Measurements from ENCODE around the gene TRIM25.

- TF ChIP-seq POLR2AphosphoS5 (IDR thresholded peaks at IDR 0.05; ENCODE audit: low read depth, low read length) (no peak), CTCF (IDR thresholded peaks at IDR 0.05) (peak; percentile 94), TAF1 (IDR thresholded peaks at IDR 0.05; ENCODE audit: borderline replicate concordance, low read depth, low read length) (no peak), USF2 (IDR thresholded peaks at IDR 0.05; ENCODE audit: borderline replicate concordance, low read depth, low read length) (no peak), EZH2phosphoT487 (IDR thresholded peaks at IDR 0.05; ENCODE audit: borderline replicate concordance, low read depth) (no peak), RFX5 (IDR thresholded peaks at IDR 0.05; ENCODE audit: low read length) (no peak), IRF3 (IDR thresholded peaks at IDR 0.05; ENCODE audit: low read depth, low read length) (no peak), MEF2A (IDR thresholded peaks at IDR 0.05; ENCODE audit: borderline replicate concordance, low read depth) (no peak), MXI1 (IDR thresholded peaks at IDR 0.05; ENCODE audit: low read depth, low read length) (no peak), GABPA (IDR thresholded peaks at IDR 0.05; ENCODE audit: low read depth) (no peak)
Observed at GRCh38 chr17:56939869-56940484, 26.1 kb upstream of the TRIM25 start.
